ENCODE results near the gene MAN1A2.

Gene MAN1A2

GRCh38 chr1:117362986-117363385 lies 4.3 kb upstream of the MAN1A2 start:
- no peak for DNase-seq

- no peak for DNase-seq
Observed at GRCh38 chr1:117363571-117364048, 3.6 kb upstream of the MAN1A2 start.

GRCh38 chr1:117364240-117364639 lies 3.0 kb upstream of the MAN1A2 start:
- DNase-seq = no peak

GRCh38 chr1:117365350-117366176 lies 1.7 kb upstream of the MAN1A2 start:
- DNase-seq = no peak

GRCh38 chr1:117366177-117367045 lies 838 bp upstream of the MAN1A2 start:
- DNase-seq = peak; percentile 81

GRCh38 chr1:117368116-117369108 lies 1.2 kb downstream of the MAN1A2 start:
- no peak for DNase-seq

GRCh38 chr1:117370071-117370470 lies 2.8 kb downstream of the MAN1A2 start:
- no peak for DNase-seq

GRCh38 chr1:117370509-117370908 lies 3.3 kb downstream of the MAN1A2 start:
- no peak for DNase-seq

GRCh38 chr1:117371441-117372151 lies 4.3 kb downstream of the MAN1A2 start:
- DNase-seq = no peak

- no peak for DNase-seq
Observed at GRCh38 chr1:117372863-117373412, 5.7 kb downstream of the MAN1A2 start.

- DNase-seq = no peak
Observed at GRCh38 chr1:117373932-117374331, 6.7 kb downstream of the MAN1A2 start.

GRCh38 chr1:117375327-117375726 lies 8.1 kb downstream of the MAN1A2 start:
- DNase-seq = no peak

GRCh38 chr1:117387060-117387633 lies 19.9 kb downstream of the MAN1A2 start:
- DNase-seq = no peak

- no peak for DNase-seq
Observed at GRCh38 chr1:117388328-117388727, 21.1 kb downstream of the MAN1A2 start.

- DNase-seq = no peak
Observed at GRCh38 chr1:117389284-117389683, 22.0 kb downstream of the MAN1A2 start.

GRCh38 chr1:117389779-117390178 lies 22.5 kb downstream of the MAN1A2 start:
- DNase-seq = no peak

GRCh38 chr1:117392771-117393170 lies 25.5 kb downstream of the MAN1A2 start:
- DNase-seq = no peak

- DNase-seq = no peak
Observed at GRCh38 chr1:117396074-117396473, 28.8 kb downstream of the MAN1A2 start.

- DNase-seq = no peak
Observed at GRCh38 chr1:117396636-117397035, 29.4 kb downstream of the MAN1A2 start.

GRCh38 chr1:117398957-117399356 lies 31.7 kb downstream of the MAN1A2 start:
- no peak for DNase-seq

GRCh38 chr1:117401761-117402160 lies 34.5 kb downstream of the MAN1A2 start:
- no peak for DNase-seq

All from activated gamma-delta T cell treated with Interleukin-2 at 50 U/mL for 16 hours (primary cell).